OCI-LY1 (cell line): ENCODE data around the gene TMBIM6.

Experiments
- CTCF ChIP-seq: fragments of 200-600 bp; sonication (generic), shearing (Covaris generic); IDR thresholded peaks from 2 replicates; pipeline ENCODE4 v1.5.1; 2017; ENCODE audit warnings: mild to moderate bottlenecking, antibody characterized with exemption, low read length, moderate library complexity, mixed read lengths
- EZH2 ChIP-seq: fragments of 200-600 bp; sonication (generic), shearing (Covaris generic); IDR thresholded peaks from 2 replicates; pipeline ENCODE4 v1.8.0; 2017; ENCODE audit warnings: borderline replicate concordance, mixed run types, mild to moderate bottlenecking, antibody characterized with exemption, low read length, moderate library complexity, mixed read lengths

- TF ChIP-seq CTCF (no peak), EZH2 (no peak)
Measured at GRCh38 chr12:49748306-49748705, 6.9 kb downstream of the TMBIM6 start.
